ENCODE data around the gene CPED1. TPM values are rescaled to one million over a fixed set of nuclear protein-coding genes. Genes with fewer than 3 reads are reported as not detected.

CPED1 gene
- total RNA-seq, 5 donors from 2014 or later (not counting 1 experiment from before 2014, with no cell fraction given): 0.73 to 1.4 (median 0.96) TPM; not detected in 2

- Mint-ChIP-seq H3K4me1 (no peaks in the 10 kb centered on the region), H3K4me3 (no peak overlapping the region), H3K9me3 (no peaks in the 10 kb centered on the region), H3K27ac (no peak overlapping the region), H3K27me3 (peaks cover 0 to 3% of the 10 kb centered on the region in 2 donors), H3K36me3 (no peaks in the 10 kb centered on the region)
- Histone ChIP-seq H3K4me1 (ENCODE audit: control insufficient read depth in 1 of 2, extremely low read depth in 1 of 2, insufficient read depth in 2 of 2, low read length in 2 of 2) (no peaks in the 10 kb centered on the region), H3K4me3 (ENCODE audit: control insufficient read depth in 1 of 2, extremely low read depth in 1 of 2, low read length in 1 of 2) (no peak overlapping the region), H3K9me3 (no peaks in the 10 kb centered on the region), H3K27ac (ENCODE audit: low read length) (no peak overlapping the region), H3K36me3 (ENCODE audit: control insufficient read depth in 2 of 2, extremely low read depth in 1 of 2, insufficient read depth in 1 of 2, low read length in 1 of 2) (no peaks in the 10 kb centered on the region), H3K27me3 (replicated peaks in 1 of 2; ENCODE audit: control insufficient read depth in 2 of 2, extremely low read depth in 1 of 2, insufficient read depth in 2 of 2, low read length in 1 of 2) (no peaks in the 10 kb centered on the region)
- ChIA-PET CTCF (interaction anchor here in 1 of 2 donors (0.6 kb wide), 2 partner anchors 10 to 360 kb away, joined by 4 to 7 read pairs; no protein-coding TSS in a partner anchor), POLR2A (no interaction called here)
- 80% methylated on average over 2 of the region's 3 CpGs for WGBS (ENCODE audit: insufficient coverage)
- no peak for DNase-seq
- no peak for ATAC-seq (replicated peaks in 1 of 4)
Observed at GRCh38 chr7:121166916-121167315, 178.4 kb downstream of the CPED1 start.

- Mint-ChIP-seq H3K9me3 (no peaks in the 10 kb centered on the region), H3K4me1 (no peaks in the 10 kb centered on the region), H3K4me3 (no peak overlapping the region), H3K27ac (no peak overlapping the region), H3K27me3 (no peaks in the 10 kb centered on the region), H3K36me3 (no peaks in the 10 kb centered on the region)
- ATAC-seq (replicated peaks in 1 of 4) (no peak), DNase-seq (no peak)
- no peak overlapping the region for H3K27ac ChIP-seq (ENCODE audit: low read length)
- POLR2A ChIA-PET: no interaction called here
- WGBS (ENCODE audit: insufficient coverage): 93% methylated on average over 5 of the region's 9 CpGs
- CTCF ChIA-PET: no interaction called here
- H3K4me1 ChIP-seq (ENCODE audit: control insufficient read depth in 1 of 2, extremely low read depth in 1 of 2, insufficient read depth in 2 of 2, low read length in 2 of 2): no peaks in the 10 kb centered on the region
- no peak overlapping the region for H3K4me3 ChIP-seq (ENCODE audit: control insufficient read depth in 1 of 2, extremely low read depth in 1 of 2, low read length in 1 of 2)
- no peaks in the 10 kb centered on the region for H3K27me3 ChIP-seq (replicated peaks in 1 of 2; ENCODE audit: control insufficient read depth in 2 of 2, extremely low read depth in 1 of 2, insufficient read depth in 2 of 2, low read length in 1 of 2)
- no peaks in the 10 kb centered on the region for H3K36me3 ChIP-seq (ENCODE audit: control insufficient read depth in 2 of 2, extremely low read depth in 1 of 2, insufficient read depth in 1 of 2, low read length in 1 of 2)
- H3K9me3 ChIP-seq: no peaks in the 10 kb centered on the region
Observed at GRCh38 chr7:121167971-121168370, 179.5 kb downstream of the CPED1 start.

GRCh38 chr7:121169469-121169868 lies 181.0 kb downstream of the CPED1 start:
- H3K27me3 ChIP-seq (replicated peaks in 1 of 2; ENCODE audit: control insufficient read depth in 2 of 2, extremely low read depth in 1 of 2, insufficient read depth in 2 of 2, low read length in 1 of 2): no peaks in the 10 kb centered on the region
- Mint-ChIP-seq H3K4me3 (no peak overlapping the region), H3K27me3 (peaks cover 0 to 3% of the 10 kb centered on the region in 2 donors), H3K9me3 (no peaks in the 10 kb centered on the region), H3K36me3 (no peaks in the 10 kb centered on the region), H3K4me1 (no peaks in the 10 kb centered on the region), H3K27ac (no peak overlapping the region)
- no peaks in the 10 kb centered on the region for H3K9me3 ChIP-seq
- no peaks in the 10 kb centered on the region for H3K36me3 ChIP-seq (ENCODE audit: control insufficient read depth in 2 of 2, extremely low read depth in 1 of 2, insufficient read depth in 1 of 2, low read length in 1 of 2)
- ChIA-PET POLR2A (no interaction called here), CTCF (no interaction called here)
- DNase-seq: no peak
- no peak for ATAC-seq (replicated peaks in 1 of 4)
- no peak overlapping the region for H3K27ac ChIP-seq (ENCODE audit: low read length)
- no peaks in the 10 kb centered on the region for H3K4me1 ChIP-seq (ENCODE audit: control insufficient read depth in 1 of 2, extremely low read depth in 1 of 2, insufficient read depth in 2 of 2, low read length in 2 of 2)
- no peak overlapping the region for H3K4me3 ChIP-seq (ENCODE audit: control insufficient read depth in 1 of 2, extremely low read depth in 1 of 2, low read length in 1 of 2)
- no CpG with 5 or more reads among the region's 2 CpGs for WGBS (ENCODE audit: insufficient coverage)

DNA sequence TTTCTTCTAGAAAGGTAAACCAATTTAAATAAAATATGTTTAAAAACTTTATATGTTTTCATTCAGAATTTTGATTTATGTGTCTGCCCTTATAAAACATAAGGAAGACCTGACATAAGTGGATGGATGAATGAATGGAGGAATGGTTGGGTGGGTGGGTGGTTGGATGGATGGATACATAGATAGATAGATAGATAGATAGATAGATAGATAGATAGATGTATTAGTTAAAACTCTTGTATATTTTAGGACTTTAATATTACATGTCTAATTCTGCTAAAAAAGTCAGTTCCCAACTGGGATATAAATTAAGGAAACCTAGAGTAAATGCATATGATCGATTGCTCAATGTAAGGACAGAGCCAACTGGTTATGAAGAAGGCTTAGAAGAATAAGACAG lies 184.0 kb downstream of the CPED1 start:
- H3K27ac Mint-ChIP-seq: no peak overlapping the region

DNA sequence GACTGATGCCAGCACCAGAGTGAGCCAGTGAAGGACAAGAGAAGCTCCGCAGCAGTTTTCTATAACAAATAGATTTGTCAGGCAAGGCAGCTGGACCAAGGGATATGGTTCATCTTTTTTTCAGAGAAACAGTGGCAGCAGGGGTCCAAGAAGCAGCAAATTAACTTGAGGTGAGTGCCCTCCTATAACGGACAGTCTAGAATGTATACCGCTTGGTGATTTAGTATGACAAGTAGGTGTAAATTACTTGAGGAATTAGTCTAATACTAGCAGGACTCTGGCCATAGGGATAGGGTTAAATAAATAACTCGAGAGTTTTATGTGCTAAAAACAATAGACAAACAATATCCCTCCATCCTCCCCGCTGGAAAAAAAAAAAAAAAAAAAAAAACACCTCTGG lies 187.3 kb downstream of the CPED1 start:
- no peak overlapping the region for H3K4me3 ChIP-seq (ENCODE audit: control insufficient read depth in 1 of 2, extremely low read depth in 1 of 2, low read length in 1 of 2)
- Mint-ChIP-seq H3K4me1 (peaks cover 0 to 14% (median 2%) of the 10 kb centered on the region in 3 donors), H3K27ac (no peak overlapping the region), H3K9me3 (peaks cover 0 to 4% (median 0%) of the 10 kb centered on the region in 3 donors), H3K4me3 (no peak overlapping the region), H3K27me3 (peaks cover 3 to 15% of the 10 kb centered on the region in 2 donors), H3K36me3 (no peaks in the 10 kb centered on the region)
- no peak overlapping the region for H3K27ac ChIP-seq (ENCODE audit: low read length)
- ChIA-PET POLR2A (no interaction called here), CTCF (no interaction called here)
- H3K36me3 ChIP-seq (ENCODE audit: control insufficient read depth in 2 of 2, extremely low read depth in 1 of 2, insufficient read depth in 1 of 2, low read length in 1 of 2): no peaks in the 10 kb centered on the region
- H3K9me3 ChIP-seq: no peaks in the 10 kb centered on the region
- no peaks in the 10 kb centered on the region for H3K27me3 ChIP-seq (replicated peaks in 1 of 2; ENCODE audit: control insufficient read depth in 2 of 2, extremely low read depth in 1 of 2, insufficient read depth in 2 of 2, low read length in 1 of 2)
- 90% methylated on average over 1 of the region's 5 CpGs for WGBS (ENCODE audit: insufficient coverage)
- DNase-seq (no peak), ATAC-seq (replicated peaks in 1 of 4) (no peak)
- H3K4me1 ChIP-seq (ENCODE audit: control insufficient read depth in 1 of 2, extremely low read depth in 1 of 2, insufficient read depth in 2 of 2, low read length in 2 of 2): no peaks in the 10 kb centered on the region

More for the DNA sequence above, 184.0 kb downstream of the CPED1 start:
- Histone ChIP-seq H3K4me1 (ENCODE audit: control insufficient read depth in 1 of 2, extremely low read depth in 1 of 2, insufficient read depth in 2 of 2, low read length in 2 of 2) (no peaks in the 10 kb centered on the region), H3K9me3 (no peaks in the 10 kb centered on the region), H3K36me3 (ENCODE audit: control insufficient read depth in 2 of 2, extremely low read depth in 1 of 2, insufficient read depth in 1 of 2, low read length in 1 of 2) (no peaks in the 10 kb centered on the region), H3K27me3 (replicated peaks in 1 of 2; ENCODE audit: control insufficient read depth in 2 of 2, extremely low read depth in 1 of 2, insufficient read depth in 2 of 2, low read length in 1 of 2) (no peaks in the 10 kb centered on the region), H3K27ac (ENCODE audit: low read length) (no peak overlapping the region), H3K4me3 (ENCODE audit: control insufficient read depth in 1 of 2, extremely low read depth in 1 of 2, low read length in 1 of 2) (no peak overlapping the region)
- H3K36me3 Mint-ChIP-seq: no peaks in the 10 kb centered on the region
- DNase-seq (no peak), ATAC-seq (replicated peaks in 1 of 4) (no peak)
- ChIA-PET POLR2A (no interaction called here), CTCF (no interaction called here)
- H3K4me3 Mint-ChIP-seq: no peak overlapping the region
- H3K27me3 Mint-ChIP-seq: peaks cover 3 to 11% of the 10 kb centered on the region in 2 donors
- H3K9me3 Mint-ChIP-seq: no peaks in the 10 kb centered on the region
- no peaks in the 10 kb centered on the region for H3K4me1 Mint-ChIP-seq
- no CpG with 5 or more reads among the region's 1 CpG for WGBS (ENCODE audit: insufficient coverage)

DNA sequence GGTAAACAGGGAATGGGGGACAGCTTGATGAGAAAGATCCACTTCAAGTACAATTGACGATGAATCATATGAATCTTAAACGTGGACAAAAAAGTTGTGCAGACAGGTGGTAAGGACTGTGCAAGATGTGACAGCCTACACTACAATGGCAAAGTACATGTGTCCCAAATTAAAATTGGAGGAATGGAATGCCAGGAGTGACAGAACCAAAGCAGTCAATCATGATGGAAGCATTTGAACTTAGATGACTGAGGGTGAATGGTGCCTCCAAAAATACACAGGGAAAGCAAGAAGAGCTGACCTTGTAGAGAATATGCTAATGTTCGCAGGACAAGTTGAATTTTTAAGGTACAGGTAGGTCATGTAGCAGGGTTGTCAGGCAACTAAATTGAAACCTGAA lies 189.9 kb downstream of the CPED1 start:
- Mint-ChIP-seq H3K4me3 (no peak overlapping the region), H3K9me3 (peaks cover 0 to 4% (median 0%) of the 10 kb centered on the region in 3 donors), H3K27me3 (peaks cover 3 to 17% of the 10 kb centered on the region in 2 donors), H3K27ac (no peak overlapping the region), H3K4me1 (peaks cover 0 to 16% (median 2%) of the 10 kb centered on the region in 3 donors), H3K36me3 (no peaks in the 10 kb centered on the region)
- H3K4me3 ChIP-seq (ENCODE audit: control insufficient read depth in 1 of 2, extremely low read depth in 1 of 2, low read length in 1 of 2): no peak overlapping the region
- DNase-seq (no peak), ATAC-seq (replicated peaks in 1 of 4) (no peak)
- no peaks in the 10 kb centered on the region for H3K4me1 ChIP-seq (ENCODE audit: control insufficient read depth in 1 of 2, extremely low read depth in 1 of 2, insufficient read depth in 2 of 2, low read length in 2 of 2)
- H3K27ac ChIP-seq (ENCODE audit: low read length): no peak overlapping the region
- WGBS (ENCODE audit: insufficient coverage): 80% methylated on average over 2 of the region's 3 CpGs
- CTCF ChIA-PET: no interaction called here
- POLR2A ChIA-PET: no interaction called here
- H3K27me3 ChIP-seq (replicated peaks in 1 of 2; ENCODE audit: control insufficient read depth in 2 of 2, extremely low read depth in 1 of 2, insufficient read depth in 2 of 2, low read length in 1 of 2): no peaks in the 10 kb centered on the region
- H3K9me3 ChIP-seq: no peaks in the 10 kb centered on the region
- no peaks in the 10 kb centered on the region for H3K36me3 ChIP-seq (ENCODE audit: control insufficient read depth in 2 of 2, extremely low read depth in 1 of 2, insufficient read depth in 1 of 2, low read length in 1 of 2)
